PC-3 (cell line): Measurements from ENCODE around the gene CKB. TPM values are rescaled to one million over a fixed set of nuclear protein-coding genes. Genes with fewer than 3 reads are reported as not detected.

Experiments used
- ATAC-seq: fragments of 200-7000 bp; cut with Tn5 transposase; 2 replicates; pipeline ENCODE4 v1.9.1; 2020; ENCODE audit warnings: mild to moderate bottlenecking, moderate library complexity
- BruUV-seq: library from RNA; stranded (reverse); fragments of 400-500 nt; replicated peaks from 2 replicates; lab custom pipeline; 2021; lab: Mats Ljungman, UMichigan
- CTCF ChIA-PET: fragments of 300-600 bp; sonication (Branson Sonifier 250); formaldehyde crosslinking; loops from one replicate; lab custom pipeline; 2022; ENCODE audit warnings: antibody characterized with exemption; lab: Charles Lee
- POLR2A ChIA-PET: fragments of 300-600 bp; sonication (Branson Sonifier 250); formaldehyde crosslinking; loops from one replicate; lab custom pipeline; 2022; ENCODE audit warnings: antibody characterized with exemption; ENCODE audit not compliant: unreplicated experiment; lab: Charles Lee
- DNase-seq: peaks from one replicate; pipeline ENCODE4 v3.0.0-alpha.2; 2015
- H2AFZ ChIP-seq: fragments of 300-600 bp; sonication (generic); 2 replicates; pipeline ENCODE4 v1.6.0; 2016; ENCODE audit warnings: antibody characterized with exemption, low read length
- H3F3A ChIP-seq: fragments of 300-600 bp; sonication (generic); one replicate; pipeline ENCODE4 v1.6.0; 2017; ENCODE audit warnings: antibody characterized with exemption, low read length, control low read depth, mild to moderate bottlenecking; ENCODE audit not compliant: unreplicated experiment
- H3K27ac ChIP-seq: fragments of 300-600 bp; sonication (generic); 2 replicates; pipeline ENCODE4 v1.5.1; 2016; ENCODE audit warnings: mild to moderate bottlenecking, low read length
- H3K27me3 ChIP-seq: fragments of 300-600 bp; sonication (generic); 2 replicates; pipeline ENCODE4 v1.6.1; 2016; ENCODE audit warnings: low read length, mixed read lengths
- H3K36me3 ChIP-seq: fragments of 300-600 bp; sonication (generic); 2 replicates; pipeline ENCODE4 v1.6.1; 2016; ENCODE audit warnings: low read depth, mixed run types, low read length, mixed read lengths
- H3K4me1 ChIP-seq: fragments of 300-600 bp; sonication (generic); 2 replicates; pipeline ENCODE4 v1.5.1; 2016; ENCODE audit warnings: low read length; ENCODE audit not compliant: insufficient read depth
- H3K4me2 ChIP-seq: fragments of 300-600 bp; sonication (generic); 2 replicates; pipeline ENCODE4 v1.6.0; 2016; ENCODE audit warnings: low read length
- H3K4me3 ChIP-seq: fragments of 300-600 bp; sonication (generic); 2 replicates; pipeline ENCODE4 v1.5.1; 2016; ENCODE audit warnings: mild to moderate bottlenecking, low read length, mixed read lengths
- H3K79me2 ChIP-seq: fragments of 300-600 bp; sonication (generic); 2 replicates; pipeline ENCODE4 v1.6.1; 2017; ENCODE audit warnings: low read length, mixed read lengths
- H3K9ac ChIP-seq: fragments of 300-600 bp; sonication (generic); 2 replicates; pipeline ENCODE4 v1.6.0; 2016; ENCODE audit warnings: mild to moderate bottlenecking, low read length
- H3K9me2 ChIP-seq: fragments of 300-600 bp; sonication (generic); replicated peaks from 2 replicates; pipeline ENCODE4 v1.6.1; 2016; ENCODE audit warnings: mixed run types, low read length, mixed read lengths
- H3K9me3 ChIP-seq: fragments of 300-600 bp; sonication (generic); 2 replicates; pipeline ENCODE4 v1.6.1; 2016; ENCODE audit warnings: low read length, mixed read lengths
- H4K20me1 ChIP-seq: fragments of 300-600 bp; sonication (generic); 2 replicates; pipeline ENCODE4 v1.6.1; 2016; ENCODE audit warnings: low read length, mixed read lengths
- EZH2 ChIP-seq: fragments of 300-600 bp; sonication (generic); IDR thresholded peaks from one replicate; pipeline ENCODE4 v1.6.1; 2017; ENCODE audit warnings: antibody characterized with exemption, mild to moderate bottlenecking, low read length; ENCODE audit not compliant: unreplicated experiment
- EZH2phosphoT487 ChIP-seq: fragments of 300-600 bp; sonication (generic); IDR thresholded peaks from 2 replicates; pipeline ENCODE4 v1.6.1; 2018; ENCODE audit warnings: mild to moderate bottlenecking, antibody characterized with exemption, low read length, borderline replicate concordance
- intact Hi-C: fragments of 100-400 bp; cut with micrococcal nuclease; formaldehyde crosslinking; loops from 2 replicates; pipeline ENCODE4 v1.9.0; 2023
- total RNA-seq: library from RNA; depleted of rRNA; stranded (reverse); fragments of >200 nt; gene quantifications from 2 replicates; pipeline ENCODE4 v1.2.3, GENCODE V29; 2014
- TF ChIP-seq, protein P1 (sequence below): fragments of 300-600 bp; sonication (generic); conservative IDR thresholded peaks from 2 replicates; pipeline ENCODE4 v1.5.1; 2017; ENCODE audit warnings: antibody characterized with exemption, low read depth, mild to moderate bottlenecking, low read length

CKB gene
- total RNA-seq, 1 experiment from 2014 or later = 299 TPM

- no peak for DNase-seq
- TF ChIP-seq, protein P1, sequence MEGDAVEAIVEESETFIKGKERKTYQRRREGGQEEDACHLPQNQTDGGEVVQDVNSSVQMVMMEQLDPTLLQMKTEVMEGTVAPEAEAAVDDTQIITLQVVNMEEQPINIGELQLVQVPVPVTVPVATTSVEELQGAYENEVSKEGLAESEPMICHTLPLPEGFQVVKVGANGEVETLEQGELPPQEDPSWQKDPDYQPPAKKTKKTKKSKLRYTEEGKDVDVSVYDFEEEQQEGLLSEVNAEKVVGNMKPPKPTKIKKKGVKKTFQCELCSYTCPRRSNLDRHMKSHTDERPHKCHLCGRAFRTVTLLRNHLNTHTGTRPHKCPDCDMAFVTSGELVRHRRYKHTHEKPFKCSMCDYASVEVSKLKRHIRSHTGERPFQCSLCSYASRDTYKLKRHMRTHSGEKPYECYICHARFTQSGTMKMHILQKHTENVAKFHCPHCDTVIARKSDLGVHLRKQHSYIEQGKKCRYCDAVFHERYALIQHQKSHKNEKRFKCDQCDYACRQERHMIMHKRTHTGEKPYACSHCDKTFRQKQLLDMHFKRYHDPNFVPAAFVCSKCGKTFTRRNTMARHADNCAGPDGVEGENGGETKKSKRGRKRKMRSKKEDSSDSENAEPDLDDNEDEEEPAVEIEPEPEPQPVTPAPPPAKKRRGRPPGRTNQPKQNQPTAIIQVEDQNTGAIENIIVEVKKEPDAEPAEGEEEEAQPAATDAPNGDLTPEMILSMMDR = no peak
- TF ChIP-seq EZH2phosphoT487 = no peak
- no peak for TF ChIP-seq EZH2
- Histone ChIP-seq H4K20me1 (peaks cover 8% of the 10 kb centered on the region; the same call in 1 of the 2 replicates), H3K27me3 (no peaks in the 10 kb centered on the region), H3K36me3 (peaks cover 4% of the 10 kb centered on the region; the same call in 1 of the 2 replicates), H2AFZ (no peak overlapping the region), H3K9me2 (no peaks in the 10 kb centered on the region), H3F3A (no peaks in the 10 kb centered on the region), H3K79me2 (peaks cover 41% of the 10 kb centered on the region), H3K4me3 (no peak overlapping the region), H3K4me1 (peaks cover 22% of the 10 kb centered on the region), H3K9ac (no peak overlapping the region), H3K27ac (no peak overlapping the region), H3K9me3 (no peaks in the 10 kb centered on the region), H3K4me2 (no peak overlapping the region)
- CTCF ChIA-PET = no interaction called here
- no TSS peak for BruUV-seq
- ATAC-seq = no peak
- POLR2A ChIA-PET = interaction anchor here (0.6 kb wide), 1 partner anchor 13 kb away, joined by 3 read pairs; no protein-coding TSS in a partner anchor
- intact Hi-C loops = no loop called here
Observed at GRCh38 chr14:103532216-103533136, 9.8 kb upstream of the CKB start.

DNA sequence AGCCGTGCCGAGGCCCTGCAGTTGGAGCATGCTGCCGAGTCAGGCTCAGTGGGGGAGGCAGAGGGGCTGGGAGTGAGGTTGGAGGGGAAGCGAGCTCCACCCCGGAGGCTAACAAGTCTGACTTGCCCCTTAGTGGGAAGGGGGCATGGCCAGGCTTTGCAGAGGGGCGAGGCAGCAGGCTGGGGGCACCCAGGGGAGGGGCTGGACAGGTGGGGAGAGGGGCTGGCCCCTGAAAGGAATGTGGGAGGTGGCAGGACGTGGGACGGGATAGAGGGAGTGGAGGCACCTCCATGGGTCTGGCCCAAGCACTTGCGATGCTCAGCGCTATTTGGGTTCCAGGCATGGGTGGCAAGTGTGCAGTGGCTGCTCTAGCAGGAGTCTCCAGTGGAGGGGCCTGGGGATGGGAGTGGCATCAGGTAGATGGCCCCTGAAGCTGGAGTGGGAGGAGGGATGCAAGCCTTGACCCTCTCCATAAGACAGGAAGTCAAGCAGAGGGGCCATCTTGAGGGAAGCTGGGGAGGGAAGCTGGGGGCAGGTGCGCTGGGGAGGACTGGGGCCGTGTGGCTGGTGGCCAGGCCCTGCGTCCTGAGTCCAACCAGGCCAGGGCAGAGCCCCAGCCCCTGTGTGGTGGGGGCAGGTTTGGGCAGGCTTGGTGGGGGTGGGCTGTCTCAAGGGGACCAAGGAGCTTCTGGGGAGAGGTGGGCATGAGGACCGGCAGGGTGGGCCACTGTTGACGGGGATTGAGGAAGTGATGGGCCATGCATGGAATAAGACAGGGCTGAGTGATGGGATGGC is 9.0 kb upstream of the CKB start:
- Histone ChIP-seq H3K9ac (no peak overlapping the region), H3K79me2 (peaks cover 41% of the 10 kb centered on the region), H3K27ac (no peak overlapping the region), H3K4me1 (peaks cover 22% of the 10 kb centered on the region), H4K20me1 (peaks cover 8% of the 10 kb centered on the region; the same call in 1 of the 2 replicates), H2AFZ (no peak overlapping the region), H3K9me2 (no peaks in the 10 kb centered on the region), H3K4me3 (no peak overlapping the region), H3K27me3 (no peaks in the 10 kb centered on the region), H3F3A (no peaks in the 10 kb centered on the region), H3K9me3 (no peaks in the 10 kb centered on the region), H3K36me3 (peaks cover 4% of the 10 kb centered on the region; the same call in 1 of the 2 replicates), H3K4me2 (0 out of 2 replicates have a peak overlapping the region, but pooled peaks have one; percentile 96)
- TF ChIP-seq EZH2 = no peak
- no peak for TF ChIP-seq EZH2phosphoT487
- TF ChIP-seq, protein P1 = no peak
- POLR2A ChIA-PET = interaction anchor here (0.6 kb wide), 1 partner anchor 12 kb away, joined by 3 read pairs; no protein-coding TSS in a partner anchor
- CTCF ChIA-PET = no interaction called here
- intact Hi-C loops = no loop called here
- no peak for ATAC-seq
- BruUV-seq = no TSS peak
- no peak for DNase-seq
